HCT116 (cell line): ENCODE results near the gene TRIM37. TPM values are rescaled to one million over a fixed set of nuclear protein-coding genes. Genes with fewer than 3 reads are reported as not detected.

ENCODE experiments used
- ATAC-seq: fragments of 200-7000 bp; cut with Tn5 transposase; 2 replicates; pipeline ENCODE4 v1.9.1; 2020; ENCODE audit warnings: mild to moderate bottlenecking, moderate library complexity
- BruUV-seq: library from RNA; stranded (reverse); fragments of 400-500 nt; replicated peaks from 2 replicates; lab custom pipeline; 2021; lab: Mats Ljungman, UMichigan
- CTCF ChIA-PET: fragments of 300-600 bp; sonication (Branson Sonifier 250); formaldehyde crosslinking; loops from one replicate; lab custom pipeline; 2021; ENCODE audit warnings: antibody characterized with exemption; lab: Charles Lee
- POLR2A ChIA-PET: fragments of 300-600, 350-600 bp; sonication (Branson Sonifier 250); formaldehyde crosslinking; loops from one replicate; lab custom pipeline; 2021; ENCODE audit warnings: antibody characterized with exemption; lab: Charles Lee
- RAD21 ChIA-PET, 2 experiments: fragments of 300-600 bp; sonication (Branson Sonifier 250); formaldehyde crosslinking; loops; one replicate each; lab custom pipeline; 2023; ENCODE audit warnings: low total read pairs in 2 of 2; ENCODE audit not compliant: uncharacterized antibody in 2 of 2, unreplicated experiment in 2 of 2, low non-redundant PET in 1 of 2; lab: Charles Lee
- DNase-seq: peaks from one replicate; pipeline ENCODE4 v3.0.0-alpha.2; 2010; ENCODE audit warnings: low read depth, low spot score
- H2AFZ ChIP-seq: fragments of 200-600 bp; shearing (Covaris generic), sonication (generic); 2 replicates; pipeline ENCODE4 v1.6.1; 2017; ENCODE audit warnings: low read depth, mixed run types, mixed read lengths, antibody characterized with exemption, low read length; ENCODE audit not compliant: poor library complexity, severe bottlenecking
- H3K27ac ChIP-seq: 2 replicates; pipeline ENCODE4 v1.5.1; 2012; ENCODE audit warnings: low read depth, low read length
- H3K27me3 ChIP-seq: fragments of 200-600 bp; sonication (generic); 2 replicates; pipeline ENCODE4 v1.6.1; 2016; ENCODE audit warnings: mixed run types, low read length, mixed read lengths; ENCODE audit not compliant: insufficient read depth
- H3K36me3 ChIP-seq, 2 experiments: fragments of 200-500 bp in 1 of 2; fragments of 200-600 bp in 1 of 2; sonication (Bioruptor generic) in 1 of 2; sonication (generic) in 1 of 2; 2 replicates each; pipeline versions ENCODE4 v1.5.1 to v1.6.1; 2014 to 2016; ENCODE audit warnings: low read length in 2 of 2, inconsistent platforms in 1 of 2, mixed read lengths in 1 of 2, mixed run types in 1 of 2; ENCODE audit not compliant: insufficient read depth in 2 of 2, control insufficient read depth in 1 of 2
- H3K4me1 ChIP-seq, 2 experiments: fragments of 200-600 bp in 1 of 2; sonication (generic) in 1 of 2; 2 replicates each; pipeline versions ENCODE4 v1.5.1 to v1.6.1; 2012 to 2017; ENCODE audit warnings: low read length in 2 of 2, inconsistent platforms in 1 of 2, mild to moderate bottlenecking in 1 of 2, mixed read lengths in 1 of 2, mixed run types in 1 of 2, moderate library complexity in 1 of 2; ENCODE audit not compliant: insufficient read depth in 2 of 2, control insufficient read depth in 1 of 2
- H3K4me2 ChIP-seq: fragments of 200-600 bp; sonication (generic); 2 replicates; pipeline ENCODE4 v1.6.1; 2017; ENCODE audit warnings: mixed run types, low read length, mixed read lengths
- H3K4me3 ChIP-seq, 2 experiments: fragments of 200-600 bp in 1 of 2; sonication (generic) in 1 of 2; replicated peaks in 1 of 2; 2 replicates each; pipeline ENCODE4 v1.5.1; 2011 to 2016; ENCODE audit warnings: low read length in 2 of 2, control low read depth in 1 of 2, low read depth in 1 of 2, mild to moderate bottlenecking in 1 of 2, mixed read lengths in 1 of 2, mixed run types in 1 of 2
- H3K79me2 ChIP-seq: fragments of 200-600 bp; sonication (generic); 2 replicates; pipeline ENCODE4 v1.6.1; 2017; ENCODE audit warnings: mild to moderate bottlenecking, mixed run types, low read length, moderate library complexity, mixed read lengths; ENCODE audit not compliant: insufficient read depth
- H3K9ac ChIP-seq: fragments of 200-600 bp; sonication (generic); 2 replicates; pipeline ENCODE4 v1.6.1; 2016; ENCODE audit warnings: low read length, mixed read lengths
- H3K9me2 ChIP-seq: fragments of 200-600 bp; sonication (generic), shearing (Covaris generic); 2 replicates; pipeline ENCODE4 v1.6.1; 2017; ENCODE audit warnings: mixed run types, mild to moderate bottlenecking, moderate library complexity; ENCODE audit not compliant: insufficient read depth
- H3K9me3 ChIP-seq, 2 experiments: fragments of 200-500 bp in 1 of 2; fragments of 200-600 bp in 1 of 2; sonication (Bioruptor generic) in 1 of 2; sonication (generic) in 1 of 2; 2 replicates each; pipeline ENCODE4 v1.6.1; 2014 to 2017; ENCODE audit warnings: low read length in 2 of 2, mixed read lengths in 2 of 2, inconsistent platforms in 1 of 2, low read depth in 1 of 2, mild to moderate bottlenecking in 1 of 2, mixed run types in 1 of 2, moderate library complexity in 1 of 2; ENCODE audit not compliant: control insufficient read depth in 1 of 2, insufficient read depth in 1 of 2
- H4K20me1 ChIP-seq: fragments of 200-600 bp; sonication (generic), shearing (Covaris generic); 2 replicates; pipeline ENCODE4 v1.6.1; 2017; ENCODE audit warnings: mixed run types, mild to moderate bottlenecking, moderate library complexity; ENCODE audit not compliant: insufficient read depth
- CEBPB ChIP-seq: IDR thresholded peaks from 2 replicates; pipeline ENCODE4 v1.6.1; 2012; ENCODE audit warnings: low read depth
- EGR1 ChIP-seq: IDR thresholded peaks from 2 replicates; pipeline ENCODE4 v1.6.1; 2012; ENCODE audit warnings: low read depth
- ELF1 ChIP-seq: IDR thresholded peaks from 2 replicates; pipeline ENCODE4 v1.6.1; 2012; ENCODE audit warnings: low read depth, borderline replicate concordance
- EZH2 ChIP-seq: fragments of 200-600 bp; sonication (generic); IDR thresholded peaks from 2 replicates; pipeline ENCODE4 v1.6.1; 2017; ENCODE audit warnings: antibody characterized with exemption, mixed run types
- FOSL1 ChIP-seq: IDR thresholded peaks from 2 replicates; pipeline ENCODE4 v1.6.1; 2012; ENCODE audit warnings: low read depth
- JUND ChIP-seq: IDR thresholded peaks from 2 replicates; pipeline ENCODE4 v1.6.1; 2012
- POLR2A ChIP-seq: IDR thresholded peaks from 2 replicates; pipeline ENCODE4 v1.7.0; 2011; ENCODE audit warnings: borderline replicate concordance; ENCODE audit not compliant: insufficient read depth, insufficient read length; ENCODE audit errors: extremely low read depth
- SIN3A ChIP-seq: IDR thresholded peaks from 2 replicates; pipeline ENCODE4 v1.6.1; 2012; ENCODE audit warnings: low read depth
- SRF ChIP-seq: IDR thresholded peaks from 2 replicates; pipeline ENCODE4 v1.6.1; 2012; ENCODE audit warnings: low read depth
- ZFX ChIP-seq: fragments of 450-650 bp; IDR thresholded peaks from 2 replicates; pipeline ENCODE4 v1.6.1; 2017
- ZNF274 ChIP-seq: fragments of 200-500 bp; sonication (Bioruptor generic); IDR thresholded peaks from 2 replicates; pipeline ENCODE4 v1.6.1; 2014; ENCODE audit warnings: mild to moderate bottlenecking, low read depth, low read length, inconsistent platforms
- intact Hi-C: fragments of 100-400 bp; cut with micrococcal nuclease; formaldehyde crosslinking; loops from 2 replicates; pipeline ENCODE4 v1.10.0; 2022
- total RNA-seq: library from RNA; stranded (reverse); gene quantifications from one replicate; pipeline ENCODE4 v1.2.1, GENCODE V29; 2021; ENCODE audit not compliant: unreplicated experiment
- TF ChIP-seq, protein P1 (sequence below): IDR thresholded peaks from 2 replicates; pipeline ENCODE4 v1.6.1; 2012
- TF ChIP-seq, protein P2 (sequence below): IDR thresholded peaks from 2 replicates; pipeline ENCODE4 v1.6.1; 2012

The TRIM37 gene
- total RNA-seq, 1 experiment from 2014 or later = 55.7 TPM

DNA sequence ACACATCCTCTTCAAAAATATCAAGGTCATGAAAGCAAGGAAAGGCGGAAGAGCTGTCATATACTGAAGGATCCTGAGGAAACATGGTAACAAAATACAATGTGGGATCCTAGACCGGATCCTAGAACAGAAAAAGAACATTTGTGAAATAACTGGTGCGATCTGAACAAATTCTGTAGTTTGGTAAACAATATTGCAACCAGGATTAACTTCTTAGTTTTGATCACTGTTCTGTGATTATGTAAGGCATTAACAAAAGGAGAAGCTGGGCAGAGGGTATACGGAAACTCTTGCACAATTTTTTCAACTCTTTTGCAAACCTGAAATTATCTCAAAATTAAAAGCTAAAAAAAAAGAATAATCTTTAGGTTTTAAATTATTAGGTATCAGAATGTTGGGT lies 109.7 kb downstream of the TRIM37 start:
- intact Hi-C loops = no loop called here
- BruUV-seq = no TSS peak
- Histone ChIP-seq H4K20me1 (no peaks in the 10 kb centered on the region), H3K4me3 (no peak overlapping the region), H3K27me3 (no peaks in the 10 kb centered on the region)
- no peak for ATAC-seq
- POLR2A ChIA-PET = no interaction called here
- TF ChIP-seq, protein P1, sequence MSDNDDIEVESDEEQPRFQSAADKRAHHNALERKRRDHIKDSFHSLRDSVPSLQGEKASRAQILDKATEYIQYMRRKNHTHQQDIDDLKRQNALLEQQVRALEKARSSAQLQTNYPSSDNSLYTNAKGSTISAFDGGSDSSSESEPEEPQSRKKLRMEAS = no peak
- no peak for TF ChIP-seq ELF1
- no peak for TF ChIP-seq CEBPB
- TF ChIP-seq ZFX = no peak
- TF ChIP-seq SRF = no peak
- TF ChIP-seq JUND = no peak
- TF ChIP-seq ZNF274 = no peak
- TF ChIP-seq EGR1 = no peak
- TF ChIP-seq, protein P2, sequence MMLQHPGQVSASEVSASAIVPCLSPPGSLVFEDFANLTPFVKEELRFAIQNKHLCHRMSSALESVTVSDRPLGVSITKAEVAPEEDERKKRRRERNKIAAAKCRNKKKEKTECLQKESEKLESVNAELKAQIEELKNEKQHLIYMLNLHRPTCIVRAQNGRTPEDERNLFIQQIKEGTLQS = no peak
- TF ChIP-seq POLR2A = no peak
- no peak for TF ChIP-seq EZH2
- no peak for TF ChIP-seq FOSL1
- TF ChIP-seq SIN3A = no peak
- TF ChIP-seq, all 23 proteins: peak for 0
- no peak overlapping the region for H3K4me2 ChIP-seq
- H3K79me2 ChIP-seq = no peaks in the 10 kb centered on the region
- H3K4me1 ChIP-seq = peaks cover 4 to 18% of the 10 kb centered on the region in 2 experiments; a peak in 3 of 4 replicates
- DNase-seq = no peak
- ChIA-PET RAD21 (no interaction called here), CTCF (no interaction called here)
- no peak overlapping the region for H3K9ac ChIP-seq
- no peaks in the 10 kb centered on the region for H3K9me3 ChIP-seq
- no peak overlapping the region for H2AFZ ChIP-seq
- H3K36me3 ChIP-seq = peaks cover 15 to 17% of the 10 kb centered on the region in 2 experiments; a peak in 3 of 4 replicates
- no peak overlapping the region for H3K27ac ChIP-seq
- no peaks in the 10 kb centered on the region for H3K9me2 ChIP-seq
